NCI-H1436 treated with DMSO at 0.1 percent for 48 hours (cell line): ENCODE measurements around the gene NDUFA9.

Experiments used
- DNase-seq: peaks from one replicate; lab custom pipeline; 2025; lab: John Stamatoyannopoulos, UW

Gene NDUFA9

GRCh38 chr12:4648501-4649357, at the start of gene NDUFA9, which contains the start of gene AKAP3:
TSS of gene NDUFA9 (plus strand) at chr12:4649114. CDS start at chr12:4649127, 13 bp downstream.
TSS of gene AKAP3 (minus strand) at chr12:4649051. CDS start at chr12:4638196, 10,855 bp downstream.
- peak; percentile 14 for DNase-seq

- no peak for DNase-seq
Observed at GRCh38 chr12:4603421-4603820, 45.5 kb upstream of the NDUFA9 start.

- DNase-seq = no peak
Observed at GRCh38 chr12:4603946-4604345, 45.0 kb upstream of the NDUFA9 start.

GRCh38 chr12:4604684-4605193, 44.2 kb upstream of the NDUFA9 start:
- peak; percentile 27 for DNase-seq

- no peak for DNase-seq
Observed at GRCh38 chr12:4607056-4607455, 41.9 kb upstream of the NDUFA9 start.

GRCh38 chr12:4609071-4609470, 39.8 kb upstream of the NDUFA9 start:
- DNase-seq = no peak

GRCh38 chr12:4610481-4610880, 38.4 kb upstream of the NDUFA9 start:
- no peak for DNase-seq

- no peak for DNase-seq
Observed at GRCh38 chr12:4615667-4616066, 33.2 kb upstream of the NDUFA9 start.

- DNase-seq = no peak
Observed at GRCh38 chr12:4621511-4621910, 27.4 kb upstream of the NDUFA9 start.

GRCh38 chr12:4626543-4626942, 22.4 kb upstream of the NDUFA9 start:
- DNase-seq = no peak

GRCh38 chr12:4628406-4628805, 20.5 kb upstream of the NDUFA9 start:
- DNase-seq = no peak

GRCh38 chr12:4630262-4630661, 18.7 kb upstream of the NDUFA9 start:
- no peak for DNase-seq

- no peak for DNase-seq
Observed at GRCh38 chr12:4643747-4644146, 5.2 kb upstream of the NDUFA9 start.

- no peak for DNase-seq
Observed at GRCh38 chr12:4645023-4645422, 3.9 kb upstream of the NDUFA9 start.

- no peak for DNase-seq
Observed at GRCh38 chr12:4648104-4648500, 812 bp upstream of the NDUFA9 start.

- DNase-seq = no peak
Observed at GRCh38 chr12:4649358-4649661, 396 bp downstream of the NDUFA9 start.

- DNase-seq = no peak
Observed at GRCh38 chr12:4653257-4653656, 4.3 kb downstream of the NDUFA9 start.

- DNase-seq = no peak
Observed at GRCh38 chr12:4653691-4654090, 4.8 kb downstream of the NDUFA9 start.

- DNase-seq = no peak
Observed at GRCh38 chr12:4663971-4664505, 15.1 kb downstream of the NDUFA9 start.

GRCh38 chr12:4665236-4665635, 16.3 kb downstream of the NDUFA9 start:
- no peak for DNase-seq

GRCh38 chr12:4679711-4680110, 30.8 kb downstream of the NDUFA9 start:
- DNase-seq = no peak

- no peak for DNase-seq
Observed at GRCh38 chr12:4681732-4682131, 32.8 kb downstream of the NDUFA9 start.

GRCh38 chr12:4685317-4685716, 36.4 kb downstream of the NDUFA9 start:
- no peak for DNase-seq

- no peak for DNase-seq
Observed at GRCh38 chr12:4690760-4691159, 41.8 kb downstream of the NDUFA9 start.
